ENCODE results near the gene BAG5.
"Not testable (repeated sequence)": the region's sequence is repeated elsewhere in the genome, so short reads cannot be mapped to it uniquely, and the experiment has no call there.

Gene BAG5

DNA sequence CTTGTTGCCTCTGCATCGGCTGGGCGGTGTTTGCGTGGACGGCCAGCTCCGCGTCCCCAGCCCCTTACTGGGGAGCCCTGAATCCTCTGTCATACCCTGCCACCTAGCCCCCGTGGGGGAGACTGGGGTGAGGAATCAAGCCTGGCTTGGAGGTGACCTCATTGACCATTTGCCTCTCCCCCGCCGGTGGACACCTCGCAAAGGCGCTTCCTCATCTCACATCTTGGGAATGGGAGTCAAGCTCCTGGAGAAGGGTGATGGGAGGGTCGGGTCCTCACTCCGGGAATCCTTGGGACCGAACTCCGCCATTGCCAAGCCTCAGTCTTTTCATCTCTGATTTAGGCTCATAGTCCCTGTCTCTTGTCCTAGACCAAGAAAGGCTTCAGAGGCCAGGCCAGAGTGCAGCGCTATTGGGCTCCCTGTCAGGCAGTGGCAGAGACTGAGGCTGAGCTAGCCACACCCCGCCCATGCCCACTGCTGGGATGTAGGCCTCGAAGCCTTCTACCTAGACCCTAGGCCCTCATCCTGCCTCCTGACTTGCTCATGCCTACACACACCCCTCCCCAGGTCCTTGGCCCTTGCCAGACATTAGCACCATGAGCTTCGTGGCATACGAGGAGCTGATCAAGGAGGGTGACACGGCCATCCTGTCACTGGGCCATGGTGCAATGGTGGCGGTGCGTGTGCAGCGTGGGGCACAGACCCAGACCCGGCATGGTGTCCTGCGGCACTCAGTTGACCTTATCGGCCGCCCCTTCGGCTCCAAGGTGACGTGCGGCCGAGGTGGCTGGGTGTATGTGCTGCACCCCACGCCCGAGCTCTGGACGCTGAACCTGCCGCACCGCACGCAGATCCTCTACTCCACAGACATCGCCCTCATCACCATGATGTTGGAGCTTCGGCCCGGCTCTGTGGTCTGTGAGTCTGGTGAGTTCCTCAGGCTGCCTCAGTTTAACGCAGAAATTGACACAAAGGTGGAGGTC is 32.8 kb downstream of the BAG5 start:
- DNase-seq (ENCODE audit: low read depth), result no peak
- peak overlapping the region; percentile 90 for H3K4me3 ChIP-seq (replicated peaks; ENCODE audit: low read depth, low read length)
- no peak for TF ChIP-seq CTCF (IDR thresholded peaks at IDR 0.05; ENCODE audit: low read length, missing control alignments)

GRCh38 chr14:103528587-103529382 is 33.7 kb downstream of the BAG5 start, which contains the start of gene TRMT61A:
Gene TRMT61A (plus strand): TSS chr14:103529196. CDS start chr14:103529979, 783 bp downstream.
- H3K4me3 ChIP-seq (replicated peaks; ENCODE audit: low read depth, low read length), result peak within 1 kb of the TSS; percentile 90
- TF ChIP-seq CTCF (IDR thresholded peaks at IDR 0.05; ENCODE audit: low read length, missing control alignments), result no peak

DNA sequence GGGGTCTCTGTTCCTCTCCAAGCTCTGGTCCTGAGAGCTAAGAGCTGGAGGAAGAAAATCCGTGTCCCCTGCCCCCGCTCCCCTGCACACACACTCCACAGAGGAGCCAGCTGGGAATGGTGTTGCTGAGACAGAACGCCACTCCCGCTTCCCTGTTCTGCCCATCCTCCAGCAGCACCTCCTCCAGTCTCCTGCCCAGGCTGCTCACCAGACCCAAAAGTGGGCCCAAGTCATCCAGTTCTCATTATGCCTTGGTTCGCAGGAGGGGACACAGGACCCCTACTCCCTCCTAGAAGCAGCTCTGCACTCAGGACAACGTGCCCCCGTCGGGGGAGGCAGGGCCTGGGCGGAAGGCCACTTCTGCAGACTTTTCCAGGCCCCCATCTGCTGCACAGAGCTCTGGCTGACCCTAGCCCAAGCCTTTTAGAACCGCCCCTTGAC is 34.3 kb downstream of the BAG5 start:
- TF ChIP-seq CTCF (IDR thresholded peaks at IDR 0.05; ENCODE audit: low read length, missing control alignments), result no peak
- H3K4me3 ChIP-seq (replicated peaks; ENCODE audit: low read depth, low read length), result peak overlapping the region; percentile 90
- DNase-seq (ENCODE audit: low read depth), result no peak

More at GRCh38 chr14:103528587-103529382, 33.7 kb downstream of the BAG5 start, which contains the start of gene TRMT61A:
- DNase-seq (ENCODE audit: low read depth), result peak; percentile 91

- DNase-seq (ENCODE audit: low read depth), result no peak
- no peak for TF ChIP-seq CTCF (IDR thresholded peaks at IDR 0.05; ENCODE audit: low read length, missing control alignments)
- H3K4me3 ChIP-seq (replicated peaks; ENCODE audit: low read depth, low read length), result peak overlapping the region; percentile 90
These were observed 34.9 kb downstream of the BAG5 start for GRCh38 chr14:103527408-103528145.

DNA sequence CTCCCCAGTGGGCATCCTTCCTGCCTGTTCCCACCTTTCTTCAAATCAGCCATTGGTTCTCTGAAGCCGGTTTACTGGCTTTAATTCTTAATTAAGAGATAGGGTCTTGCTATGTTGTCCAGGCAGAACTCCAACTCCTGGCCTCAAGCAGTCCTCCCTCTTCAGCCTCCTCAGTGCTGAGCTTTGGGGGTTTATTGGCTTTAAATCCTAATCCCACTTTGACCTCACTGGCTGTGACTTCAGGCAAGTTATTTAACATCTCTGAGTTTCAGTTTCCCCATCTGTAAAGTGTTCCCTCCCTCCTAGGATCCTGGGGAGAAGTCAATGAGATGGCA is 35.6 kb downstream of the BAG5 start:
- H3K4me3 ChIP-seq (replicated peaks; ENCODE audit: low read depth, low read length), result no peak overlapping the region
- no peak for TF ChIP-seq CTCF (IDR thresholded peaks at IDR 0.05; ENCODE audit: low read length, missing control alignments)
- no peak for DNase-seq (ENCODE audit: low read depth)

GRCh38 chr14:103526247-103526913 is 36.1 kb downstream of the BAG5 start:
- H3K4me3 ChIP-seq (replicated peaks; ENCODE audit: low read depth, low read length), result no peak overlapping the region
- no peak for TF ChIP-seq CTCF (IDR thresholded peaks at IDR 0.05; ENCODE audit: low read length, missing control alignments)
- DNase-seq (ENCODE audit: low read depth), result no peak

GRCh38 chr14:103525430-103526246 is 36.8 kb downstream of the BAG5 start:
- not testable (repeated sequence) for H3K4me3 ChIP-seq (replicated peaks; ENCODE audit: low read depth, low read length); DNase-seq (ENCODE audit: low read depth)
